ENCODE data around the gene IRF5. TPM values are rescaled to one million over a fixed set of nuclear protein-coding genes. Genes with fewer than 3 reads are reported as not detected.

Gene IRF5
- total RNA-seq, 1 experiment from 2014 or later, result 16.5 TPM

DNA sequence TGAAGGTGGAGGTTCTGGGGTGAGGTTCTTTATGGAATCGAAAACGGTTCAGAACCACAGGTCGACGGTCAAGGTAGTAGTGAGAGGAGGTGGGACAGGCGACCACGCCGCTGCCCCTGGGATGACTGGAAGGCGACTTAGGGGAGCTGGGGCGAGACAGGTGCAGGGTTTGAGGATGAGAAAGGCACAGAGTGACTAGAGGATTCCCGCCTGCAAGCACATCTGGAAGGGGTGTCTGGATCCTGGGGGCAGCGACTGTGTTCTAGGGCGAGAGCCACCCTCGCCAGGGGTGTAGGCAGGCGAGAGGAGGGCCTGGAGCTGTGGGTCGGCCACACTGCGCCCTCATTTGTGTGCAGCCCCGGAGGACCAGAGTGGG, 468 bp upstream of the IRF5 start (continued):
- TF ChIP-seq, protein P1, sequence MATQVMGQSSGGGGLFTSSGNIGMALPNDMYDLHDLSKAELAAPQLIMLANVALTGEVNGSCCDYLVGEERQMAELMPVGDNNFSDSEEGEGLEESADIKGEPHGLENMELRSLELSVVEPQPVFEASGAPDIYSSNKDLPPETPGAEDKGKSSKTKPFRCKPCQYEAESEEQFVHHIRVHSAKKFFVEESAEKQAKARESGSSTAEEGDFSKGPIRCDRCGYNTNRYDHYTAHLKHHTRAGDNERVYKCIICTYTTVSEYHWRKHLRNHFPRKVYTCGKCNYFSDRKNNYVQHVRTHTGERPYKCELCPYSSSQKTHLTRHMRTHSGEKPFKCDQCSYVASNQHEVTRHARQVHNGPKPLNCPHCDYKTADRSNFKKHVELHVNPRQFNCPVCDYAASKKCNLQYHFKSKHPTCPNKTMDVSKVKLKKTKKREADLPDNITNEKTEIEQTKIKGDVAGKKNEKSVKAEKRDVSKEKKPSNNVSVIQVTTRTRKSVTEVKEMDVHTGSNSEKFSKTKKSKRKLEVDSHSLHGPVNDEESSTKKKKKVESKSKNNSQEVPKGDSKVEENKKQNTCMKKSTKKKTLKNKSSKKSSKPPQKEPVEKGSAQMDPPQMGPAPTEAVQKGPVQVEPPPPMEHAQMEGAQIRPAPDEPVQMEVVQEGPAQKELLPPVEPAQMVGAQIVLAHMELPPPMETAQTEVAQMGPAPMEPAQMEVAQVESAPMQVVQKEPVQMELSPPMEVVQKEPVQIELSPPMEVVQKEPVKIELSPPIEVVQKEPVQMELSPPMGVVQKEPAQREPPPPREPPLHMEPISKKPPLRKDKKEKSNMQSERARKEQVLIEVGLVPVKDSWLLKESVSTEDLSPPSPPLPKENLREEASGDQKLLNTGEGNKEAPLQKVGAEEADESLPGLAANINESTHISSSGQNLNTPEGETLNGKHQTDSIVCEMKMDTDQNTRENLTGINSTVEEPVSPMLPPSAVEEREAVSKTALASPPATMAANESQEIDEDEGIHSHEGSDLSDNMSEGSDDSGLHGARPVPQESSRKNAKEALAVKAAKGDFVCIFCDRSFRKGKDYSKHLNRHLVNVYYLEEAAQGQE (IDR thresholded peaks at IDR 0.05; ENCODE audit: low read depth), result no peak
- TF ChIP-seq EZH2phosphoT487 (IDR thresholded peaks at IDR 0.05; ENCODE audit: borderline replicate concordance) (no peak), YY1 (IDR thresholded peaks at IDR 0.05; ENCODE audit: extremely low read depth, insufficient replicate concordance, low read depth, low read length) (no peak), TCF7L2 (IDR thresholded peaks at IDR 0.05; ENCODE audit: borderline replicate concordance, extremely low read depth, insufficient read depth, insufficient read length) (no peak), SIN3A (IDR thresholded peaks at IDR 0.05; ENCODE audit: low read depth) (no peak), RAD21 (IDR thresholded peaks at IDR 0.05; ENCODE audit: low read depth) (no peak)
- TF ChIP-seq, protein P2, sequence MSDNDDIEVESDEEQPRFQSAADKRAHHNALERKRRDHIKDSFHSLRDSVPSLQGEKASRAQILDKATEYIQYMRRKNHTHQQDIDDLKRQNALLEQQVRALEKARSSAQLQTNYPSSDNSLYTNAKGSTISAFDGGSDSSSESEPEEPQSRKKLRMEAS (IDR thresholded peaks at IDR 0.05), result no peak

DNA sequence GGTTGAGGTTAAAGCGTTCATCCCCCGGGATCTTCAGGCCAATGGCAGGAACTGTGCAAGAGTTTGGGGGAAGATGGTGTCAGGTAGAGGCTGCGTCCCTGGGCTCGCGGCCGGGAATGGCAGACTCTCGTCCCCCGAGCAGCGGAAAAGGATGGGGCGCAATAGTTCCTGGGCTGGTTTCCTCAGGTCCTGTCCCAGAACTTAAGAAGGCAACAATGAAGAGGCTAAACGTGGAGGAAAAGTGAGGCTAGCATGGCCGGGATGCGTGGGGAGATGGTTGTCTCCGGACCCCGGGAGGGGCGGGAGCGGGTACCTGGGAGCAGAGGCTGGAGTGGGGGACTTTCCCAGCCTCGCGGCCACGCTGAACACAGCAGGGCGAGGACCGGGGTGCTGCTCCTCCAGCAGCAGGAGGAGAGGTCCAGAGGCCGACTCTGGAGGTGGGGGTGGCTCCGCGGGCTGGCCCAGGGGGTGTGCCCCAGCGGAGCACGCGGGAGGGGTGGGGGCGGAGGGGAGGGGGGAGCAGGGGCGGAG, 882 bp downstream of the IRF5 start:
- CTCF ChIA-PET, result no interaction called here
- H3K9ac ChIP-seq (ENCODE audit: low read length), result peak overlapping the region; percentile 70
- ATAC-seq, result peak; percentile 30
- H4K20me1 ChIP-seq (ENCODE audit: insufficient read depth), result no peaks in the 10 kb centered on the region
- H3K27me3 ChIP-seq (ENCODE audit: insufficient read depth, low read length), result no peaks in the 10 kb centered on the region
- BruUV-seq (replicated peaks), result TSS peak; percentile 67
- H3K9me3 ChIP-seq (ENCODE audit: control insufficient read depth in 1 of 2, insufficient read depth in 1 of 2, low read depth in 1 of 2, low read length in 2 of 2), result no peaks in the 10 kb centered on the region
- H2AFZ ChIP-seq (ENCODE audit: low read depth, low read length, poor library complexity, severe bottlenecking), result no peak overlapping the region
- intact Hi-C loops (cut with micrococcal nuclease), result no loop called here
- DNase-seq (ENCODE audit: low read depth, low spot score), result no peak
- H3K27ac ChIP-seq (ENCODE audit: low read depth, low read length), result peak overlapping the region; percentile 67
- no peaks in the 10 kb centered on the region for H3K9me2 ChIP-seq (ENCODE audit: insufficient read depth)
- H3K4me1 ChIP-seq (ENCODE audit: control insufficient read depth in 1 of 2, insufficient read depth in 2 of 2, low read length in 2 of 2), result peaks cover 10 to 22% of the 10 kb centered on the region in 2 experiments; a peak in 3 of 4 replicates
- peak overlapping the region; percentile 68 to 84 for H3K4me3 ChIP-seq (replicated peaks in 1 of 2; ENCODE audit: low read depth in 1 of 2, low read length in 2 of 2)
- H3K79me2 ChIP-seq (ENCODE audit: insufficient read depth, low read length), result no peaks in the 10 kb centered on the region
- POLR2A ChIA-PET, result interaction anchor here (1.4 kb wide), 1 partner anchor 9 kb away, joined by 6 read pairs; no protein-coding TSS in a partner anchor
- no peaks in the 10 kb centered on the region for H3K36me3 ChIP-seq (ENCODE audit: control insufficient read depth in 1 of 2, insufficient read depth in 2 of 2, low read length in 2 of 2)
- RAD21 ChIA-PET (ENCODE audit: low non-redundant PET in 1 of 2, low total read pairs in 2 of 2, uncharacterized antibody in 2 of 2, unreplicated experiment in 2 of 2), result no interaction called here
- H3K4me2 ChIP-seq (ENCODE audit: low read length), result peak overlapping the region; percentile 99
- no peak for TF ChIP-seq YY1 (IDR thresholded peaks at IDR 0.05; ENCODE audit: extremely low read depth, insufficient replicate concordance, low read depth, low read length)
- no peak for TF ChIP-seq FOSL1 (IDR thresholded peaks at IDR 0.05; ENCODE audit: low read depth)
- no peak for TF ChIP-seq CBX3 (IDR thresholded peaks at IDR 0.05; ENCODE audit: low read depth)
- no peak for TF ChIP-seq ELF1 (IDR thresholded peaks at IDR 0.05; ENCODE audit: borderline replicate concordance, low read depth)
- TF ChIP-seq TCF7L2 (IDR thresholded peaks at IDR 0.05; ENCODE audit: borderline replicate concordance, extremely low read depth, insufficient read depth, insufficient read length), result no peak
- no peak for TF ChIP-seq POLR2AphosphoS5 (IDR thresholded peaks at IDR 0.05; ENCODE audit: low read depth, low read length)
- no peak for TF ChIP-seq CEBPB (IDR thresholded peaks at IDR 0.05; ENCODE audit: low read depth)
- no peak for TF ChIP-seq POLR2A (IDR thresholded peaks at IDR 0.05; ENCODE audit: borderline replicate concordance, extremely low read depth, insufficient read depth, insufficient read length)
- TF ChIP-seq, protein P2 (IDR thresholded peaks at IDR 0.05), result no peak
- TF ChIP-seq, protein P1 (IDR thresholded peaks at IDR 0.05; ENCODE audit: low read depth), result no peak
- no peak for TF ChIP-seq ZNF274 (IDR thresholded peaks at IDR 0.05; ENCODE audit: low read depth, low read length)
- no peak for TF ChIP-seq EGR1 (IDR thresholded peaks at IDR 0.05; ENCODE audit: low read depth)
- TF ChIP-seq EZH2phosphoT487 (IDR thresholded peaks at IDR 0.05; ENCODE audit: borderline replicate concordance), result no peak
- no peak for TF ChIP-seq ZFX (IDR thresholded peaks at IDR 0.05)
- TF ChIP-seq JUND (IDR thresholded peaks at IDR 0.05), result no peak
- no peak for TF ChIP-seq SRF (IDR thresholded peaks at IDR 0.05; ENCODE audit: low read depth)

Measured in HCT116 (cell line).